ENCODE data around the gene LINGO3. TPM values are rescaled to one million over a fixed set of nuclear protein-coding genes. Genes with fewer than 3 reads are reported as not detected.

Gene LINGO3
- total RNA-seq, 3 donors from 2014 or later = not detected

DNA sequence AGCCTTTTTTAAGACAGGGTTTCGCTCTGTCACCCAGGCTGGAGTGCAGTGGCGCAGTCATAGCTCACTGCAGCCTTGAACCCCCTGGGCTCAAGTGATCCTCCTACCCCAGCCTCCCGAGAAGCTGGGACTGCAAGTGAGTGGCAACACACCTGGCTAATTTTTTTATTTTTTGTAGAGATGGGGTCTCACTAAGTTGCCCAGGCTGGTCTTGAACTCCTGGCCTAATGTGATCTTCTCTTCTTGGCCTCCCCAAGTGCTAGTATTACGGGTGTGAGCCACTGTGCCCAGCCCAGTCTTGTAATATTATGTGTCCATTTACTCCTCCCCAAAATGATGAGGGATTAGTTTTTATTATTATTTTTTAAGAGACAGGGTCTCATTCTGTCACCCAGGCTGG, 3.1 kb upstream of the LINGO3 start:
- intact Hi-C loops (cut with DNase I, micrococcal nuclease) = no loop called here
- no peaks in the 10 kb centered on the region for H3K36me3 ChIP-seq (ENCODE audit: low read depth)
- H3K9me3 ChIP-seq = peaks cover 3% of the 10 kb centered on the region
- no peak overlapping the region for H3K4me3 ChIP-seq
- no peaks in the 10 kb centered on the region for H3K4me1 ChIP-seq (ENCODE audit: low read depth)
- DNase-seq = no peak
- no peak for ATAC-seq
- TF ChIP-seq, protein P1, sequence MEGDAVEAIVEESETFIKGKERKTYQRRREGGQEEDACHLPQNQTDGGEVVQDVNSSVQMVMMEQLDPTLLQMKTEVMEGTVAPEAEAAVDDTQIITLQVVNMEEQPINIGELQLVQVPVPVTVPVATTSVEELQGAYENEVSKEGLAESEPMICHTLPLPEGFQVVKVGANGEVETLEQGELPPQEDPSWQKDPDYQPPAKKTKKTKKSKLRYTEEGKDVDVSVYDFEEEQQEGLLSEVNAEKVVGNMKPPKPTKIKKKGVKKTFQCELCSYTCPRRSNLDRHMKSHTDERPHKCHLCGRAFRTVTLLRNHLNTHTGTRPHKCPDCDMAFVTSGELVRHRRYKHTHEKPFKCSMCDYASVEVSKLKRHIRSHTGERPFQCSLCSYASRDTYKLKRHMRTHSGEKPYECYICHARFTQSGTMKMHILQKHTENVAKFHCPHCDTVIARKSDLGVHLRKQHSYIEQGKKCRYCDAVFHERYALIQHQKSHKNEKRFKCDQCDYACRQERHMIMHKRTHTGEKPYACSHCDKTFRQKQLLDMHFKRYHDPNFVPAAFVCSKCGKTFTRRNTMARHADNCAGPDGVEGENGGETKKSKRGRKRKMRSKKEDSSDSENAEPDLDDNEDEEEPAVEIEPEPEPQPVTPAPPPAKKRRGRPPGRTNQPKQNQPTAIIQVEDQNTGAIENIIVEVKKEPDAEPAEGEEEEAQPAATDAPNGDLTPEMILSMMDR (IDR thresholded peaks at IDR 0.05) = no peak

DNA sequence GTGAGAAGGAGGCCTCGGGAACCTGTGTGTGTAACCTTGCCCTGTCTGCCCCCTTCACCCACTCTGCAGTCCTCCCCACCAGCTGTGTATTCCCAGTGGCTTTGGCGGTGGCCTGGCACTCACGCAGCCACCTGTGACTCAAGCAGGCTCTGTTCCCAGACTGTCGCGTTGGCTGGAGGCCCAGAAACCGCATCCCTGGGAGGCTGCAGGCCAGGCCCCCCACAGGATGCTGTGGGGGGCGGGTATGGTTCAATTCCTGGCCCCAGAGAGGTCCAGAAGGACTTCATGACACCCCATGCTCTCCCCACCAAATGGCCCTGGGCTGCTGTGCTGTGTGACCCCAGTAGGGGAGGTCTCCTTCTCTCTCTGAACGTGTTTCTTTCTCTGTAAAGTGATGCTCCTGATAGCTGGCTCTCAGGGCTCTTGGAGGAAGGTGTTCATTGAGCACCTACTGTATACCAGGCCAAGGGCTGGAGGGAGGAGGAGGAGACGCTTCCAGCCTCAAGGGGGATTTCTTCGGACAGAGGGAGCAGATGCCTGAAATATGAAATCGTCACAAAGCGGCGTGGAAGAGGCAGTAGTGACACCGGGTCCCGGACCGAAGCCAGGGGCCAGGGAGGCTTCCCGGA, 1.9 kb upstream of the LINGO3 start:
- Histone ChIP-seq H3K4me3 (no peak overlapping the region), H3K4me1 (ENCODE audit: low read depth) (no peaks in the 10 kb centered on the region), H3K36me3 (ENCODE audit: low read depth) (no peaks in the 10 kb centered on the region), H3K9me3 (peaks cover 2% of the 10 kb centered on the region)
- no peak for ATAC-seq
- TF ChIP-seq, protein P1 (IDR thresholded peaks at IDR 0.05) = no peak
- DNase-seq = no peak
- intact Hi-C loops (cut with DNase I, micrococcal nuclease) = no loop called here

DNA sequence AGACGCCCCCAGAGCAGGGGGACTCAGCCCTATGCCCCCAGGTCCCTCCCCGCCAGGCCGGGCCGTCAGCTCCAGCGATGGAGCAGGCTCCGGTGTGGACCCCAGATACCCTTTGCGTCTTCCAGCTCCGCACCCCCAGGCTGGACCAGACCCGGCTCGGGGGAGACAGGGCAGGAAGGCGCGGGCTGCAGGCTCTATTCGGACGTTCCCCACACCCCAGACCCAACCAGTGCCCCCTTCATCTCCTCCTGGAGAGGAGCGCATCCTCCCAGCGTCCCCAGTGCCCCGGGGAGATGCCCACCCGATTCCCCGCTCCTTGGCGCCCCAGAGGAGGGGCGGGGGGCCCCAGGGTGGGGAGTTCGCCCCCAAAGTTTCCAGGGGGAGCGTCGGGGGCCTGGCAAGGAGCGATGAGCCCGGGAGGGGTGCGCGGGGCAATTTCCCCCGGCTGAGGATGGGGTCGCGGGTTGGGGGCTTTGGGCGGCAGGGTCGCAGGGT, 389 bp downstream of the LINGO3 start:
- H3K4me1 ChIP-seq (ENCODE audit: low read depth) = no peaks in the 10 kb centered on the region
- TF ChIP-seq, protein P1 (IDR thresholded peaks at IDR 0.05) = no peak
- no peak overlapping the region for H3K4me3 ChIP-seq
- DNase-seq (no peak), ATAC-seq (no peak)
- intact Hi-C loops (cut with DNase I, micrococcal nuclease) = no loop called here
- H3K36me3 ChIP-seq (ENCODE audit: low read depth) = no peaks in the 10 kb centered on the region
- H3K9me3 ChIP-seq = no peaks in the 10 kb centered on the region

DNA sequence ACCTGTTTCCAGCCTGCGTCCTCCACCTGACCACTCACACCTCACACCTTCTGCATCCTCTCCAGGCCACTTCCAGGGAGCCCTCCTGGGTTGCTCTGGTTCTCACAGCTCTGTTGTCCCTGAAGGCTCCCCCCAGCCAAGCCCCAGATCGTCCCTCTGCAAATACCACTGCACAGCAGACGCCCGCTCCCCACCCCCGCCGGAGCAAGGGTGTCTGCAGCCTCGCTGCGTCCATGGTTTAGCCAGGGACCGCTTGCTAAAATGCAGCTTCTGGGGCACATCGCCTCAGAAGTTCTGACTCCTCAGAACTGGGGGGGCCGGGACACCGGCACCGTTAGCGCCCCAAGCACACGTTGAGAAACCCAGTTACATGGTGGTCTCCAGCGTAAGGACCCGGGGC, 983 bp downstream of the LINGO3 start:
- TF ChIP-seq, protein P1 (IDR thresholded peaks at IDR 0.05) = no peak
- no peak for DNase-seq

DNA sequence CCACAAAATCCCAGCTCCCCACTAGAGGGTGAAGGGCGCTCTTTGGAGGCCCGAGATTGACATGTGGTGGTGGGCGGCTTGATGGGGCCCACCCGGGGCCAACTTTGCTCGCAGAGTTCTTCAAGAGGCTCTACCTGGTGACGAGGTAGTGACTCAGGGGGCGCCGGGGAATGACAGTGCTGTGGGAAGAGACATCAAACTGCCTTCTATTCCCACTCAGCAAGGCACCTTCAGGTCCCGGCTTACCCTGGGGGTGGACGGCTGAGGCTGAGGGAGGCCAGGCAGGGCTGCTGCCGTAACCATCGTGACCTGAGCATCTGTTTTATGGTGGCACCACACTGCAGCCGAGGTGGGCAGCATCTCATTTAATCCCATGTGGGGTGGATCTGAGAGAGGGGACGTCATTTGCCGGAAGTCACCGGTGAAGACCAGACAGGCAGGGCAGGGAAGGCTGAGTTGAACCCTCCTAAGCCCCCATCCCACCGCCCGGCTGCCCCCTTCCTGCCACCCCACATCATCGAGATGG, 1.6 kb downstream of the LINGO3 start:
- H3K4me3 ChIP-seq = no peak overlapping the region
- TF ChIP-seq, protein P1 (IDR thresholded peaks at IDR 0.05) = no peak
- ATAC-seq = no peak
- intact Hi-C loops (cut with DNase I, micrococcal nuclease) = no loop called here
- no peak for DNase-seq
- H3K36me3 ChIP-seq (ENCODE audit: low read depth) = no peaks in the 10 kb centered on the region
- no peaks in the 10 kb centered on the region for H3K9me3 ChIP-seq
- no peaks in the 10 kb centered on the region for H3K4me1 ChIP-seq (ENCODE audit: low read depth)

More for the DNA sequence above, 983 bp downstream of the LINGO3 start:
- no peaks in the 10 kb centered on the region for H3K9me3 ChIP-seq
- ATAC-seq = no peak
- intact Hi-C loops (cut with DNase I, micrococcal nuclease) = no loop called here
- no peak overlapping the region for H3K4me3 ChIP-seq
- no peaks in the 10 kb centered on the region for H3K36me3 ChIP-seq (ENCODE audit: low read depth)
- H3K4me1 ChIP-seq (ENCODE audit: low read depth) = no peaks in the 10 kb centered on the region

All from mucosa of descending colon (tissue), 3 donors.